Measurements from ENCODE around the gene RPS6KA1.

Gene RPS6KA1

GRCh38 chr1:26553942-26554682 lies 24.6 kb downstream of the RPS6KA1 start:
- no peak overlapping the region for H3K4me3 ChIP-seq
- no peak for DNase-seq (ENCODE audit: low read depth, low spot score)
- no peaks in the 10 kb centered on the region for H3K9me3 ChIP-seq (ENCODE audit: low read depth, low read length)
- no peak overlapping the region for H3K27ac ChIP-seq
- TF ChIP-seq EZH2 (IDR thresholded peaks at IDR 0.05) (no peak), POLR2AphosphoS5 (IDR thresholded peaks at IDR 0.05; ENCODE audit: borderline replicate concordance, low read depth, low read length) (no peak), FOXP2 (optimal IDR thresholded peaks at IDR 0.05; ENCODE audit: control extremely low read depth, extremely low read length, insufficient read depth) (no peak)
- H3K9ac ChIP-seq (ENCODE audit: insufficient read length) = no peak overlapping the region
- no peaks in the 10 kb centered on the region for H3K36me3 ChIP-seq (ENCODE audit: insufficient read depth, low read length)

- TF ChIP-seq POLR2AphosphoS5 (IDR thresholded peaks at IDR 0.05; ENCODE audit: borderline replicate concordance, low read depth, low read length) = no peak
- TF ChIP-seq EZH2 (IDR thresholded peaks at IDR 0.05) = no peak
- TF ChIP-seq FOXP2 (optimal IDR thresholded peaks at IDR 0.05; ENCODE audit: control extremely low read depth, extremely low read length, insufficient read depth) = no peak
- DNase-seq (ENCODE audit: low read depth, low spot score) = no peak
- no peaks in the 10 kb centered on the region for H3K9me3 ChIP-seq (ENCODE audit: low read depth, low read length)
- no peak overlapping the region for H3K9ac ChIP-seq (ENCODE audit: insufficient read length)
- no peaks in the 10 kb centered on the region for H3K36me3 ChIP-seq (ENCODE audit: insufficient read depth, low read length)
- H3K4me3 ChIP-seq = no peak overlapping the region
- H3K27ac ChIP-seq = no peak overlapping the region
Observed at GRCh38 chr1:26554781-26555180, 25.2 kb downstream of the RPS6KA1 start.

GRCh38 chr1:26555550-26555981 lies 26.0 kb downstream of the RPS6KA1 start:
- Histone ChIP-seq H3K9ac (ENCODE audit: insufficient read length) (no peak overlapping the region), H3K9me3 (ENCODE audit: low read depth, low read length) (no peaks in the 10 kb centered on the region), H3K4me3 (no peak overlapping the region), H3K27ac (no peak overlapping the region), H3K36me3 (ENCODE audit: insufficient read depth, low read length) (no peaks in the 10 kb centered on the region)
- DNase-seq (ENCODE audit: low read depth, low spot score) = no peak
- TF ChIP-seq FOXP2 (optimal IDR thresholded peaks at IDR 0.05; ENCODE audit: control extremely low read depth, extremely low read length, insufficient read depth) (no peak), POLR2AphosphoS5 (IDR thresholded peaks at IDR 0.05; ENCODE audit: borderline replicate concordance, low read depth, low read length) (no peak)

GRCh38 chr1:26556111-26556510 lies 26.6 kb downstream of the RPS6KA1 start:
- no peak overlapping the region for H3K27ac ChIP-seq
- H3K9me3 ChIP-seq (ENCODE audit: low read depth, low read length) = no peaks in the 10 kb centered on the region
- no peak for DNase-seq (ENCODE audit: low read depth, low spot score)
- no peak overlapping the region for H3K9ac ChIP-seq (ENCODE audit: insufficient read length)
- no peak overlapping the region for H3K4me3 ChIP-seq
- no peaks in the 10 kb centered on the region for H3K36me3 ChIP-seq (ENCODE audit: insufficient read depth, low read length)
- TF ChIP-seq POLR2AphosphoS5 (IDR thresholded peaks at IDR 0.05; ENCODE audit: borderline replicate concordance, low read depth, low read length) (no peak), FOXP2 (optimal IDR thresholded peaks at IDR 0.05; ENCODE audit: control extremely low read depth, extremely low read length, insufficient read depth) (no peak), EZH2 (IDR thresholded peaks at IDR 0.05) (no peak)

GRCh38 chr1:26557008-26557407 lies 27.4 kb downstream of the RPS6KA1 start:
- H3K9me3 ChIP-seq (ENCODE audit: low read depth, low read length) = no peaks in the 10 kb centered on the region
- H3K27ac ChIP-seq = no peak overlapping the region
- H3K4me3 ChIP-seq = no peak overlapping the region
- DNase-seq (ENCODE audit: low read depth, low spot score) = no peak
- TF ChIP-seq FOXP2 (optimal IDR thresholded peaks at IDR 0.05; ENCODE audit: control extremely low read depth, extremely low read length, insufficient read depth) (no peak), POLR2AphosphoS5 (IDR thresholded peaks at IDR 0.05; ENCODE audit: borderline replicate concordance, low read depth, low read length) (no peak), EZH2 (IDR thresholded peaks at IDR 0.05) (no peak)
- H3K9ac ChIP-seq (ENCODE audit: insufficient read length) = no peak overlapping the region
- H3K36me3 ChIP-seq (ENCODE audit: insufficient read depth, low read length) = no peaks in the 10 kb centered on the region

GRCh38 chr1:26558685-26559048 lies 29.1 kb downstream of the RPS6KA1 start:
- Histone ChIP-seq H3K27ac (no peak overlapping the region), H3K4me3 (no peak overlapping the region), H3K9ac (ENCODE audit: insufficient read length) (no peak overlapping the region), H3K9me3 (ENCODE audit: low read depth, low read length) (no peaks in the 10 kb centered on the region), H3K36me3 (ENCODE audit: insufficient read depth, low read length) (no peaks in the 10 kb centered on the region)
- no peak for DNase-seq (ENCODE audit: low read depth, low spot score)
- TF ChIP-seq FOXP2 (optimal IDR thresholded peaks at IDR 0.05; ENCODE audit: control extremely low read depth, extremely low read length, insufficient read depth) (no peak), POLR2AphosphoS5 (IDR thresholded peaks at IDR 0.05; ENCODE audit: borderline replicate concordance, low read depth, low read length) (no peak), EZH2 (IDR thresholded peaks at IDR 0.05) (no peak)

- TF ChIP-seq FOXP2 (optimal IDR thresholded peaks at IDR 0.05; ENCODE audit: control extremely low read depth, extremely low read length, insufficient read depth) (no peak), POLR2AphosphoS5 (IDR thresholded peaks at IDR 0.05; ENCODE audit: borderline replicate concordance, low read depth, low read length) (no peak), EZH2 (IDR thresholded peaks at IDR 0.05) (no peak)
- no peak for DNase-seq (ENCODE audit: low read depth, low spot score)
- no peaks in the 10 kb centered on the region for H3K9me3 ChIP-seq (ENCODE audit: low read depth, low read length)
- H3K27ac ChIP-seq = no peak overlapping the region
- no peak overlapping the region for H3K4me3 ChIP-seq
- no peaks in the 10 kb centered on the region for H3K36me3 ChIP-seq (ENCODE audit: insufficient read depth, low read length)
- H3K9ac ChIP-seq (ENCODE audit: insufficient read length) = no peak overlapping the region
Observed at GRCh38 chr1:26560403-26560780, 30.8 kb downstream of the RPS6KA1 start.

GRCh38 chr1:26570287-26570686 lies 40.7 kb downstream of the RPS6KA1 start:
- Histone ChIP-seq H3K27ac (no peak overlapping the region), H3K9ac (ENCODE audit: insufficient read length) (no peak overlapping the region), H3K36me3 (ENCODE audit: insufficient read depth, low read length) (no peaks in the 10 kb centered on the region), H3K4me3 (no peak overlapping the region), H3K9me3 (ENCODE audit: low read depth, low read length) (no peaks in the 10 kb centered on the region)
- no peak for TF ChIP-seq EZH2 (IDR thresholded peaks at IDR 0.05)
- DNase-seq (ENCODE audit: low read depth, low spot score) = no peak

- no peak overlapping the region for H3K27ac ChIP-seq
- DNase-seq (ENCODE audit: low read depth, low spot score) = no peak
- no peaks in the 10 kb centered on the region for H3K36me3 ChIP-seq (ENCODE audit: insufficient read depth, low read length)
- H3K9ac ChIP-seq (ENCODE audit: insufficient read length) = no peak overlapping the region
- no peak for TF ChIP-seq EZH2 (IDR thresholded peaks at IDR 0.05)
- no peak for TF ChIP-seq FOXP2 (optimal IDR thresholded peaks at IDR 0.05; ENCODE audit: control extremely low read depth, extremely low read length, insufficient read depth)
- no peak for TF ChIP-seq POLR2AphosphoS5 (IDR thresholded peaks at IDR 0.05; ENCODE audit: borderline replicate concordance, low read depth, low read length)
- no peak overlapping the region for H3K4me3 ChIP-seq
- H3K9me3 ChIP-seq (ENCODE audit: low read depth, low read length) = no peaks in the 10 kb centered on the region
Observed at GRCh38 chr1:26571381-26571780, 41.8 kb downstream of the RPS6KA1 start.
